MCF 10A (cell line): Measurements from ENCODE around the gene ARHGAP24. TPM values are rescaled to one million over a fixed set of nuclear protein-coding genes. Genes with fewer than 3 reads are reported as not detected.

Experiments used
- BruUV-seq: library from RNA; stranded (reverse); fragments of 400-500 nt; replicated peaks from 2 replicates; lab custom pipeline; 2021; lab: Mats Ljungman, UMichigan
- CTCF ChIA-PET: fragments of 300-600 bp; sonication (Branson Sonifier 250); formaldehyde crosslinking; extraction: SDS; loops from one replicate; lab custom pipeline; 2021; ENCODE audit warnings: antibody characterized with exemption, inconsistent platforms; lab: Yijun Ruan, JAX
- POLR2A ChIA-PET: fragments of 300-600, 350-650 bp; sonication (Branson Sonifier 250); formaldehyde crosslinking; extraction: SDS; loops from one replicate; lab custom pipeline; 2020; ENCODE audit warnings: antibody characterized with exemption, inconsistent platforms; lab: Yijun Ruan, JAX
- DNase-seq: peaks from one replicate; pipeline ENCODE4 v3.0.0-alpha.2; 2018; ENCODE audit not compliant: unreplicated experiment
- H3K27ac Mint-ChIP-seq: one replicate; pipeline ENCODE4 v1.8.0; 2022; ENCODE audit warnings: mild to moderate bottlenecking, low read depth, mixed read lengths; ENCODE audit not compliant: unreplicated experiment
- H3K27me3 Mint-ChIP-seq: one replicate; pipeline ENCODE4 v1.8.0; 2022; ENCODE audit warnings: mixed read lengths; ENCODE audit not compliant: insufficient read depth, unreplicated experiment
- H3K36me3 Mint-ChIP-seq: one replicate; pipeline ENCODE4 v1.8.0; 2022; ENCODE audit warnings: mild to moderate bottlenecking, moderate library complexity, mixed read lengths; ENCODE audit not compliant: insufficient read depth, unreplicated experiment
- H3K4me1 Mint-ChIP-seq: one replicate; pipeline ENCODE4 v1.8.0; 2022; ENCODE audit warnings: mixed read lengths; ENCODE audit not compliant: insufficient read depth, unreplicated experiment
- H3K4me3 Mint-ChIP-seq: one replicate; pipeline ENCODE4 v1.8.0; 2022; ENCODE audit warnings: mild to moderate bottlenecking, moderate library complexity, mixed read lengths; ENCODE audit not compliant: unreplicated experiment
- H3K9me3 Mint-ChIP-seq: one replicate; pipeline ENCODE4 v1.8.0; 2022; ENCODE audit warnings: mixed read lengths; ENCODE audit not compliant: unreplicated experiment
- CTCF ChIP-seq: fragments of 200-600 bp; IDR thresholded peaks from one replicate; pipeline ENCODE4 v1.8.0; 2022; ENCODE audit warnings: antibody characterized with exemption, mild to moderate bottlenecking; ENCODE audit not compliant: unreplicated experiment
- intact Hi-C: fragments of 100-400 bp; cut with micrococcal nuclease; formaldehyde crosslinking; loops from 2 replicates; pipeline ENCODE4 v1.14.1; 2022
- total RNA-seq: library from RNA; stranded (reverse); gene quantifications from 2 replicates; pipeline ENCODE4 v1.2.3, GENCODE V29; 2022

ARHGAP24 gene
- total RNA-seq, 1 experiment from 2014 or later, result 2.6 TPM

- no TSS peak for BruUV-seq
Observed at GRCh38 chr4:85873566-85873965, 398.6 kb downstream of the ARHGAP24 start.

GRCh38 chr4:85879518-85879917, 404.6 kb downstream of the ARHGAP24 start:
- Mint-ChIP-seq H3K36me3 (no peaks in the 10 kb centered on the region), H3K27ac (no peak overlapping the region), H3K27me3 (no peaks in the 10 kb centered on the region), H3K4me1 (no peaks in the 10 kb centered on the region), H3K9me3 (no peaks in the 10 kb centered on the region), H3K4me3 (no peak overlapping the region)
- ChIA-PET CTCF (no interaction called here), POLR2A (no interaction called here)
- DNase-seq, result no peak
- TF ChIP-seq CTCF, result no peak
- intact Hi-C loops, result no loop called here
- BruUV-seq, result no TSS peak

More at GRCh38 chr4:85873566-85873965, 398.6 kb downstream of the ARHGAP24 start:
- CTCF ChIA-PET, result interaction anchor here (0.6 to 1.6 kb wide), 5 partner anchors 9 to 720 kb away, joined by 3 to 4 read pairs (median 3); no protein-coding TSS in a partner anchor
- Mint-ChIP-seq H3K9me3 (no peaks in the 10 kb centered on the region), H3K27ac (no peak overlapping the region), H3K27me3 (no peaks in the 10 kb centered on the region), H3K4me3 (no peak overlapping the region), H3K4me1 (no peaks in the 10 kb centered on the region), H3K36me3 (no peaks in the 10 kb centered on the region)
- POLR2A ChIA-PET, result interaction anchor here (0.6 kb wide), 1 partner anchor 156 kb away, joined by 3 read pairs; no protein-coding TSS in a partner anchor
- no peak for TF ChIP-seq CTCF
- no peak for DNase-seq
- intact Hi-C loops, result no loop called here

GRCh38 chr4:85883180-85883579, 408.2 kb downstream of the ARHGAP24 start:
- H3K9me3 Mint-ChIP-seq, result no peaks in the 10 kb centered on the region
- POLR2A ChIA-PET, result no interaction called here
- H3K27me3 Mint-ChIP-seq, result no peaks in the 10 kb centered on the region
- DNase-seq, result no peak
- BruUV-seq, result no TSS peak
- no peaks in the 10 kb centered on the region for H3K4me1 Mint-ChIP-seq
- intact Hi-C loops, result no loop called here
- H3K36me3 Mint-ChIP-seq, result no peaks in the 10 kb centered on the region
- no peak overlapping the region for H3K4me3 Mint-ChIP-seq
- no peak for TF ChIP-seq CTCF
- no peak overlapping the region for H3K27ac Mint-ChIP-seq
- CTCF ChIA-PET, result no interaction called here

- Mint-ChIP-seq H3K4me3 (no peak overlapping the region), H3K36me3 (no peaks in the 10 kb centered on the region), H3K27me3 (no peaks in the 10 kb centered on the region), H3K9me3 (no peaks in the 10 kb centered on the region), H3K4me1 (no peaks in the 10 kb centered on the region), H3K27ac (no peak overlapping the region)
- ChIA-PET CTCF (no interaction called here), POLR2A (no interaction called here)
- intact Hi-C loops, result no loop called here
- no TSS peak for BruUV-seq
- TF ChIP-seq CTCF, result no peak
- no peak for DNase-seq
Observed at GRCh38 chr4:85884251-85884650, 409.3 kb downstream of the ARHGAP24 start.
